ENCODE data around the gene FOXO3. TPM values are rescaled to one million over a fixed set of nuclear protein-coding genes. Genes with fewer than 3 reads are reported as not detected.

Gene FOXO3
- total RNA-seq, 2 experiments from 2014 or later = 20.0 to 21.2 TPM

GRCh38 chr6:108694816-108695215 is 134.1 kb downstream of the FOXO3 start:
- Mint-ChIP-seq H3K36me3 (no peaks in the 10 kb centered on the region), H3K4me1 (no peaks in the 10 kb centered on the region), H3K27ac (no peak overlapping the region), H3K9me3 (peaks cover 1% of the 10 kb centered on the region), H3K4me3 (no peak overlapping the region), H3K27me3 (no peaks in the 10 kb centered on the region)
- DNase-seq (no peak), ATAC-seq (ENCODE audit: low read depth) (no peak)
- POLR2A ChIA-PET = no interaction called here

- DNase-seq (no peak), ATAC-seq (ENCODE audit: low read depth) (no peak)
- H3K36me3 Mint-ChIP-seq = peaks cover 6% of the 10 kb centered on the region
- no peak overlapping the region for H3K27ac Mint-ChIP-seq
- POLR2A ChIA-PET = no interaction called here
- no peaks in the 10 kb centered on the region for H3K4me1 Mint-ChIP-seq
- no peaks in the 10 kb centered on the region for H3K27me3 Mint-ChIP-seq
- H3K4me3 Mint-ChIP-seq = no peak overlapping the region
- H3K9me3 Mint-ChIP-seq = peaks cover 12% of the 10 kb centered on the region
Observed at GRCh38 chr6:108697561-108698161, 136.9 kb downstream of the FOXO3 start.

GRCh38 chr6:108698593-108699289 is 138.0 kb downstream of the FOXO3 start:
- Mint-ChIP-seq H3K27me3 (no peaks in the 10 kb centered on the region), H3K9me3 (peaks cover 15% of the 10 kb centered on the region), H3K36me3 (peaks cover 10% of the 10 kb centered on the region), H3K27ac (no peak overlapping the region), H3K4me1 (peaks cover 2% of the 10 kb centered on the region), H3K4me3 (no peak overlapping the region)
- ATAC-seq (ENCODE audit: low read depth) (no peak), DNase-seq (no peak)
- POLR2A ChIA-PET = no interaction called here

GRCh38 chr6:108699290-108700041 is 138.7 kb downstream of the FOXO3 start:
- Mint-ChIP-seq H3K4me1 (peaks cover 2% of the 10 kb centered on the region), H3K27ac (no peak overlapping the region), H3K9me3 (peaks cover 15% of the 10 kb centered on the region), H3K36me3 (peaks cover 10% of the 10 kb centered on the region), H3K4me3 (no peak overlapping the region), H3K27me3 (no peaks in the 10 kb centered on the region)
- POLR2A ChIA-PET = no interaction called here
- DNase-seq (no peak), ATAC-seq (ENCODE audit: low read depth) (no peak)

GRCh38 chr6:108702106-108702851 is 141.6 kb downstream of the FOXO3 start:
- peaks cover 10% of the 10 kb centered on the region for H3K36me3 Mint-ChIP-seq
- H3K27me3 Mint-ChIP-seq = no peaks in the 10 kb centered on the region
- no peak for ATAC-seq (ENCODE audit: low read depth)
- peaks cover 16% of the 10 kb centered on the region for H3K9me3 Mint-ChIP-seq
- POLR2A ChIA-PET = no interaction called here
- H3K4me3 Mint-ChIP-seq = no peak overlapping the region
- no peak overlapping the region for H3K27ac Mint-ChIP-seq
- peaks cover 2% of the 10 kb centered on the region for H3K4me1 Mint-ChIP-seq
- DNase-seq = no peak

GRCh38 chr6:108706649-108707048 is 145.9 kb downstream of the FOXO3 start:
- no peak for DNase-seq
- Mint-ChIP-seq H3K27me3 (no peaks in the 10 kb centered on the region), H3K4me3 (no peak overlapping the region), H3K27ac (no peak overlapping the region), H3K4me1 (peaks cover 2% of the 10 kb centered on the region), H3K36me3 (peaks cover 5% of the 10 kb centered on the region), H3K9me3 (peaks cover 8% of the 10 kb centered on the region)
- ATAC-seq (ENCODE audit: low read depth) = no peak
- POLR2A ChIA-PET = no interaction called here

GRCh38 chr6:108707328-108707976 is 146.7 kb downstream of the FOXO3 start:
- H3K9me3 Mint-ChIP-seq = peaks cover 5% of the 10 kb centered on the region
- POLR2A ChIA-PET = no interaction called here
- peaks cover 2% of the 10 kb centered on the region for H3K4me1 Mint-ChIP-seq
- DNase-seq = no peak
- H3K27me3 Mint-ChIP-seq = no peaks in the 10 kb centered on the region
- H3K36me3 Mint-ChIP-seq = peaks cover 5% of the 10 kb centered on the region
- no peak for ATAC-seq (ENCODE audit: low read depth)
- H3K4me3 Mint-ChIP-seq = no peak overlapping the region
- no peak overlapping the region for H3K27ac Mint-ChIP-seq

GRCh38 chr6:108710030-108710429 is 149.3 kb downstream of the FOXO3 start:
- Mint-ChIP-seq H3K36me3 (no peaks in the 10 kb centered on the region), H3K27me3 (no peaks in the 10 kb centered on the region)

GRCh38 chr6:108710551-108710950 is 149.8 kb downstream of the FOXO3 start:
- H3K4me3 Mint-ChIP-seq = no peak overlapping the region
- no peaks in the 10 kb centered on the region for H3K36me3 Mint-ChIP-seq
- peaks cover 17% of the 10 kb centered on the region for H3K4me1 Mint-ChIP-seq
- no peak for ATAC-seq (ENCODE audit: low read depth)
- DNase-seq = no peak
- peaks cover 2% of the 10 kb centered on the region for H3K27me3 Mint-ChIP-seq
- no peaks in the 10 kb centered on the region for H3K9me3 Mint-ChIP-seq
- POLR2A ChIA-PET = no interaction called here
- H3K27ac Mint-ChIP-seq = no peak overlapping the region

More at GRCh38 chr6:108710030-108710429, 149.3 kb downstream of the FOXO3 start:
- peaks cover 3% of the 10 kb centered on the region for H3K9me3 Mint-ChIP-seq
- ATAC-seq (ENCODE audit: low read depth) (no peak), DNase-seq (no peak)
- H3K4me3 Mint-ChIP-seq = no peak overlapping the region
- H3K4me1 Mint-ChIP-seq = peaks cover 13% of the 10 kb centered on the region
- no peak overlapping the region for H3K27ac Mint-ChIP-seq
- POLR2A ChIA-PET = no interaction called here

GRCh38 chr6:108711071-108711470 is 150.4 kb downstream of the FOXO3 start:
- POLR2A ChIA-PET = no interaction called here
- DNase-seq = no peak
- Mint-ChIP-seq H3K36me3 (no peaks in the 10 kb centered on the region), H3K27ac (no peak overlapping the region), H3K4me3 (no peak overlapping the region), H3K4me1 (peaks cover 19% of the 10 kb centered on the region), H3K27me3 (peaks cover 2% of the 10 kb centered on the region), H3K9me3 (no peaks in the 10 kb centered on the region)
- ATAC-seq (ENCODE audit: low read depth) = no peak

- peaks cover 2% of the 10 kb centered on the region for H3K27me3 Mint-ChIP-seq
- no peaks in the 10 kb centered on the region for H3K36me3 Mint-ChIP-seq
- ATAC-seq (ENCODE audit: low read depth) (no peak), DNase-seq (no peak)
- no peaks in the 10 kb centered on the region for H3K9me3 Mint-ChIP-seq
- H3K4me3 Mint-ChIP-seq = no peak overlapping the region
- H3K27ac Mint-ChIP-seq = no peak overlapping the region
- POLR2A ChIA-PET = no interaction called here
- peaks cover 19% of the 10 kb centered on the region for H3K4me1 Mint-ChIP-seq
Observed at GRCh38 chr6:108711826-108712225, 151.1 kb downstream of the FOXO3 start.

- no peaks in the 10 kb centered on the region for H3K36me3 Mint-ChIP-seq
- H3K4me1 Mint-ChIP-seq = peaks cover 19% of the 10 kb centered on the region
- no peak overlapping the region for H3K27ac Mint-ChIP-seq
- DNase-seq (no peak), ATAC-seq (ENCODE audit: low read depth) (no peak)
- peaks cover 2% of the 10 kb centered on the region for H3K27me3 Mint-ChIP-seq
- POLR2A ChIA-PET = no interaction called here
- H3K9me3 Mint-ChIP-seq = no peaks in the 10 kb centered on the region
- no peak overlapping the region for H3K4me3 Mint-ChIP-seq
Observed at GRCh38 chr6:108712946-108713345, 152.2 kb downstream of the FOXO3 start.

Measured in activated naive CD8-positive, alpha-beta T cell treated with anti-CD3 and anti-CD28 coated beads, Interleukin-2, amount 10 ng/mL, durations not matched to agents 7 days and 5 days (primary cell).